GM19238 (cell line): ENCODE data around the gene SAP25.
"Not testable (repeated sequence)": the region's sequence is repeated elsewhere in the genome, so short reads cannot be mapped to it uniquely, and the experiment has no call there.

Source experiments
- DNase-seq: peaks from one replicate; pipeline ENCODE4 v3.0.0; 2011; ENCODE audit warnings: low spot score; ENCODE audit not compliant: insufficient read length

The SAP25 gene

GRCh38 chr7:100576384-100576993, 2.8 kb upstream of the SAP25 start:
- DNase-seq, result no peak

- no peak for DNase-seq
Observed at GRCh38 chr7:100575746-100576383, 2.2 kb upstream of the SAP25 start.

- no peak for DNase-seq
Observed at GRCh38 chr7:100575206-100575631, 1.5 kb upstream of the SAP25 start.

- DNase-seq, result no peak
Observed at GRCh38 chr7:100574362-100575205, 884 bp upstream of the SAP25 start.

GRCh38 chr7:100572949-100573675, 588 bp downstream of the SAP25 start:
- no peak for DNase-seq

- no peak for DNase-seq
Observed at GRCh38 chr7:100572281-100572948, 1.3 kb downstream of the SAP25 start.

GRCh38 chr7:100571829-100572116, 1.9 kb downstream of the SAP25 start:
- no peak for DNase-seq

GRCh38 chr7:100570954-100571828, 2.5 kb downstream of the SAP25 start:
- DNase-seq, result no peak

- no peak for DNase-seq
Observed at GRCh38 chr7:100568896-100569844, 4.5 kb downstream of the SAP25 start.

- no peak for DNase-seq
Observed at GRCh38 chr7:100568176-100568895, 5.4 kb downstream of the SAP25 start.

- no peak for DNase-seq
Observed at GRCh38 chr7:100567751-100568175, 5.9 kb downstream of the SAP25 start.

- no peak for DNase-seq
Observed at GRCh38 chr7:100567031-100567730, 6.5 kb downstream of the SAP25 start.

- DNase-seq, result no peak
Observed at GRCh38 chr7:100566018-100566531, 7.6 kb downstream of the SAP25 start.

- no peak for DNase-seq
Observed at GRCh38 chr7:100565133-100565571, 8.5 kb downstream of the SAP25 start.

- DNase-seq, result not testable (repeated sequence)
Observed at GRCh38 chr7:100564405-100564804, 9.3 kb downstream of the SAP25 start.

GRCh38 chr7:100563809-100564400, 9.8 kb downstream of the SAP25 start:
- DNase-seq, result peak; percentile 74

GRCh38 chr7:100563100-100563564, 10.6 kb downstream of the SAP25 start:
- DNase-seq, result no peak
